NK-92 (cell line): ENCODE data around the gene RNF4.
"Not testable (repeated sequence)": the region's sequence is repeated elsewhere in the genome, so short reads cannot be mapped to it uniquely, and the experiment has no call there.

Source experiments
- DNase-seq: peaks from one replicate; lab custom pipeline; 2025; ENCODE audit not compliant: unreplicated experiment; lab: John Stamatoyannopoulos, UW

RNF4 gene

DNA sequence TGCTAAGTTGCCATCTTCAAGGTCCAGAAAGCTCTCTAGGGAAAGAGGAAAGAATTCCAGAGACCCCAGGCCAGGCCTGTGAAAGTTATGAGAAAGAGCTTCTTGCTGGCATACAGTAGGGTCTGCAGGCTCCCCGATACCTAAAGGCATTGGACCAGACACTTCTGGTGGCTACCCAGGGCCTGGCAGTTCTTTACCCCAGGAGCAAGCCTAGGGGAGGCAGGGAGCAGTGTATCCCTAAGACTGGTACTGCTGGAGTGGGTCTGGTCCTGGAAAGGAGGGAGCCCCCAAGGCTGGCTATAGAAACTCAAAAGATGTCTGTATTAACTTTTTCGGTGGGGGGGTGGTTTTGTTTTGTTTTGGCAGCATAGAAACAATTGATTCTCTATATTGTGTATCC, 47.7 kb downstream of the RNF4 start:
- no peak for DNase-seq

GRCh38 chr4:2526559-2526958, 57.7 kb downstream of the RNF4 start:
- DNase-seq, result no peak

GRCh38 chr4:2534904-2535375, 66.0 kb downstream of the RNF4 start:
- no peak for DNase-seq

- DNase-seq, result no peak
Measured at GRCh38 chr4:2535376-2536192, 66.7 kb downstream of the RNF4 start.

- DNase-seq, result peak; percentile 92
Measured at GRCh38 chr4:2536193-2537010, 67.5 kb downstream of the RNF4 start, which contains the start of gene FAM193A. TSS of gene FAM193A (plus strand) at chr4:2536647. CDS start at chr4:2536916, 269 bp downstream.

GRCh38 chr4:2537011-2537830, 68.3 kb downstream of the RNF4 start:
- DNase-seq, result no peak

GRCh38 chr4:2543580-2544191, 74.8 kb downstream of the RNF4 start:
- DNase-seq, result not testable (repeated sequence)

- DNase-seq, result no peak
Measured at GRCh38 chr4:2545321-2546013, 76.6 kb downstream of the RNF4 start.

DNA sequence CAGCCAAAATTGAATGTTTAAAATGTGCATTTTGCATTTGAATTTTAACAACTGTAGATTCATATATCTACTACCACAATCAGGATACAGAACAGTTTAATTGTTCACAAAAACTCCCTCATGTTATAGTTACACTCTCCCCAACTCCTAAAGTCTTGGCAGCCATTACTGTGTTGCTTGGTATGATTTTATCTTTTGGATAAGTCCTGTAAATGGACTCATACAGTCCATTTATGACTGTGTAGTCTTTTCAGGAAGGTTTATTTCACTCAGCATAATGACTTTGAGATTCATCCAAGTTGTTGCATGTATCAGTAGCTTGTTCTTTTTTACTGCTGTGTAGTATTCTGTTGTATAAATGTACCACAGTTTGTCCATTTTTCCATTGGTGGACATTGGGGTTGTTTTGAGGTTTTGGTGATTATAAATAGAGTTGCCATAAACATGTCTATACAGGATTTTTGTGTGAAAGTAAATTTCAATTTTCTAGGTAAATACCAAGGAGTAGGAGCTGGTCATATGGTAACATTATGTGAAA, 77.4 kb downstream of the RNF4 start:
- no peak for DNase-seq

DNA sequence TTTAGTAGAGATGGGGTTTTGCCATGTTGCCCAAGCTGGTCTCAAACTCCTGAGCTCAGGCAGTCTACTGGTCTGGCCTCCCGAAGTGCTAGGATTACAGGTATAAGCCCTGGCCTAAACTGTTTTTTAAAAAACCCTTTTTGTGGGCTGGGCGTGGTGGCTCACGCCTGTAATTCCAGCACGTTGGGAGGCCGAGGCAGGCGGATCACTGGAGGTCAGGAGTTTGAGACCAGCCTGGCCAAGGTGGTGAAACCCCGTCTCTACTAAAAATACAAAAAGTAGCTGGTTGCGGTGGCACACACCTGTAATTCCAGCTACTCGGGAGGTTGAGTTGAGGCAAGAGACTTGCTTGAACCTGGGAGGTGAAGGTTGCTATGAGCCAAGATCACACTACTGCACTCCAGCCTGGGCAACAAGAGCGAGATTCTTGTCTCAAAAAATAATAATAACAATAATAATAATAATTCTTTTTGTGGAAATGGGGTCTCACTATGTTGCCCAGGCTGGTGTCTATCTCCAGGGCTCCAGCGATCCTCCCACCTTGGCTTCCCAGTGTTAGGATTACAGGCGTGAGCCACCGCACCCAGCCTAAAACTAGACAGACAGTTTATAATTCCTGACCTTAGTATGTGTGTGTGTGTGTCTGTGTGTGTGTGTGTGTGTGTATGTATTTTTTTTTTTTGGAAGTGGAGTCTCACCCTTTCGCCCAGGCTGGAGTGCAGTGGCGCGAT, 78.2 kb downstream of the RNF4 start:
- not testable (repeated sequence) for DNase-seq

- DNase-seq, result no peak
Measured at GRCh38 chr4:2551118-2551517, 82.2 kb downstream of the RNF4 start.

DNA sequence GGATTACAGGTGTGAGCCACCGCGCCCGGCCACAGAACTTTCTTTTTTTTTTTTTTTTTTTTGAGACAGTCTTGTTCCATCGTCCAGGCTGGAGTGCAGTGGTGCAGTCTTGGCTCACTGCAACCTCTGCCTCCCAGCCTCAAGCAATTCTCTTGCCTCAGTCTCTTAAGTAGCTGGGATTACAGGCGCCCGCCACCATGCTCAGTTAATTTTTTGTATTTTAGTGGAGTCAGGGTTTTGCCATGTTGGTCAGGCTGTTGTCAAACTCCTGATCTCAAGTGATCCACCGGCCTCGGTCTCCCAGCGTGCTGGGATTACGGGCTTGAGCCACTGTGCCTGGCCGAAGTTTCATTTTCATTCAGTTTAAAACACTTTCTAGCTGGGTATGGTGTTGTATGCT, 83.9 kb downstream of the RNF4 start:
- DNase-seq, result no peak

- no peak for DNase-seq
Measured at GRCh38 chr4:2558301-2558700, 89.4 kb downstream of the RNF4 start.

- DNase-seq, result no peak
Measured at GRCh38 chr4:2560167-2560566, 91.3 kb downstream of the RNF4 start.
